Fibroblast of peridontal ligament (primary cell): ENCODE results near the gene NAMPT.
"Not testable (repeated sequence)": the region's sequence is repeated elsewhere in the genome, so short reads cannot be mapped to it uniquely, and the experiment has no call there.

Source experiments
- DNase-seq: peaks from one replicate; pipeline ENCODE4 v3.0.0-alpha.2; 2010; ENCODE audit errors: extremely low read depth

NAMPT gene

GRCh38 chr7:106304568-106304967 lies 19.8 kb upstream of the NAMPT start:
- no peak for DNase-seq

DNA sequence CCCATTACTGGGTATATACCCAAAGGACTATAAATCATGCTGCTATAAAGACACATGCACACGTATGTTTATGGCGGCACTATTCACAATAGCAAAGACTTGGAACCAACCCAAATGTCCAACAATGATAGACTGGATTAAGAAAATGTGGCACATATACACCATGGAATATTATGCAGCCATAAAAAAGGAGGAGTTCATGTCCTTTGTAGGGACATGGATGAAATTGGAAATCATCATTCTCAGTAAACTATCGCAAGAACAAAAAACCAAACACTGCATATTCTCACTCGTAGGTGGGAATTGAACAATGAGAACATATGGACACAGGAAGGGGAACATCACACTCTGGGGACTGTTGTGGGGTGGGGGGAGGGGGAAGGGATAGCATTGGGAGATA lies 13.8 kb upstream of the NAMPT start:
- not testable (repeated sequence) for DNase-seq

GRCh38 chr7:106298155-106298554 lies 13.4 kb upstream of the NAMPT start:
- not testable (repeated sequence) for DNase-seq

GRCh38 chr7:106294334-106294733 lies 9.6 kb upstream of the NAMPT start:
- DNase-seq, result no peak

DNA sequence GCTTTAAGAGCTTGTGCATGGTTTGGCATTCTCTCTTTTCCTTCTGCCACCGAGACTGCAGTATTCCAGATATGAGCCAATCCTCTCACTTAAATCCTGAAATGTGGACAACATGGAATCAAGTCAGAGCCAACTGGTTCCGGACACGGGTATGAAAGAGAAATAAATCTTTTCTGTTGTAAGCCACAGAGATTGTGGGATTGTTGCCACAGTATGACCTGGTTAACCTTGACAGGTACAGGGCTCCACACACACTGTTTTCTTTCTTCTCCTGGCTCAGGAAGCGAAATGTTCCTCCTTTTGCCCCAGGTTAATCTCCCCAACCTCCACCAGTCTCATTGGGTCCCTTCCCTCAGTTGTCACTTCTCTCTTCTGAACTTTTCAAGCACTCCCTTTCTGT lies 6.5 kb upstream of the NAMPT start:
- no peak for DNase-seq

DNA sequence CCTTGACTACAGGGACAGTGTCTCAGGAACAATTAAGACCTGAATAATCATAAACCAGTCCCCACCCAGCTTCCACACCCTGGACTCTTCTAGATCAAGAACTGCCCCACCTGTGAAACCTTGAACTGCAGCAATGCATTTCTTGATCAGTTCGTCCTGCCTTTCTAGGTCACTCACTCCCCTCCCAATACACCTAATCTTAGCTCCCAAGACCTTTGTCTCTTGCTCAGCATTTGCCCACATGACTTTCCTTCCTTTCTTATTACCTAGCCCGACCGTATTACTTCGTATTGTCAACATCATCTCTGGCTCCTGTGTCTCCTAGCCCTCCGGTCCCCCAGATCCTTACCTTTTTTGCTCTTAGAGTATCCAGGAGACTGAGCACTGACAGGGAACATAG lies 5.5 kb upstream of the NAMPT start:
- DNase-seq, result no peak

GRCh38 chr7:106289848-106290247 lies 5.1 kb upstream of the NAMPT start:
- no peak for DNase-seq

- DNase-seq, result no peak
Measured at GRCh38 chr7:106288263-106288662, 3.5 kb upstream of the NAMPT start.

DNA sequence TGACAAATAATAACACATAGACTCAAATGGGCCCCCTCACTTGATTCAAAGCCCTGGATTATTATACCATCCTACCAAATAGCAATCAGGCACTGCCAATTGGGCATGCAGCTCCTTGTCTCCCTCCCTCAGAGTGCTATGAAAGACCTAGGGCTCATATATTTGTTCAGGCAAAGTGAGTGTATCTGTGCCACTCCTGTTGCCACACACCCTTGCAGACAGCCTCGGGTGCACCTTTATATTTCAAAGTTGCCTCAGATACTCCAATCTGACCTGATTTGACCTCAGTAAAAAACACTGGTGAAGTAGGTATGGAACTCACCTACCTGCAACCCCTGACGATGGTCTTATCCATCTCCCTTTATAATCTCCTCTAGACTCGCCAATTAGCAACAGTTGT lies 3.0 kb upstream of the NAMPT start:
- DNase-seq, result no peak

DNA sequence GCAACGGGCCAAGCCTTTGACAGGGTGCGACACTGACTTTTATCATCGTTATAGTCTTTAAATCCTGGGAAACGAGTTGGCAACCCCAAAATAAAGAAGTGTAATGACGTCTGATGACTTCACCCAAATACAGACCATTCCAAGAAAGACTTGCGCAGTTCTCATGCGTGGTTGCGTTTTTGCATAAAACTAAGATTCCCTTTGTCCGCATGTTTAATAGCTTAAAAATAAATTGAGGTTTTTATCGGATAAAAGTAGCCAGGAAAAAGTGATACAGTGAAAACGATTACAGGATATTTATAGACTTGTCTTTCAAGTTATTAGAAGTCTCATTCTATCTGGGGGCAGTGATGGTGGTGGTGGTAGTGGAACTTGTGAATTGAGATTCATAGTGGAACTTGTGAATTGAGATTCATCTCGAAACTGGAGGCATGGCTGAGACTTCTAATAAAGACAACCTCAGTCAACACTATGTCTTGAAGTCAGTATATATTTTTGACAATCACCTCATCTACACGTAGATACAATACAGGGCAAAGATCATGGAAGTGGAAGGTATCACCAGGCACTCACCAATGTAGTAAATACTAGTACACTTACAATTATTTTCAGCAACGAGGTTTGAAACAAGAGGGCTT lies 1.2 kb upstream of the NAMPT start:
- DNase-seq, result peak; percentile 73

GRCh38 chr7:106285051-106285854 lies 470 bp upstream of the NAMPT start:
- peak; percentile 97 for DNase-seq

DNA sequence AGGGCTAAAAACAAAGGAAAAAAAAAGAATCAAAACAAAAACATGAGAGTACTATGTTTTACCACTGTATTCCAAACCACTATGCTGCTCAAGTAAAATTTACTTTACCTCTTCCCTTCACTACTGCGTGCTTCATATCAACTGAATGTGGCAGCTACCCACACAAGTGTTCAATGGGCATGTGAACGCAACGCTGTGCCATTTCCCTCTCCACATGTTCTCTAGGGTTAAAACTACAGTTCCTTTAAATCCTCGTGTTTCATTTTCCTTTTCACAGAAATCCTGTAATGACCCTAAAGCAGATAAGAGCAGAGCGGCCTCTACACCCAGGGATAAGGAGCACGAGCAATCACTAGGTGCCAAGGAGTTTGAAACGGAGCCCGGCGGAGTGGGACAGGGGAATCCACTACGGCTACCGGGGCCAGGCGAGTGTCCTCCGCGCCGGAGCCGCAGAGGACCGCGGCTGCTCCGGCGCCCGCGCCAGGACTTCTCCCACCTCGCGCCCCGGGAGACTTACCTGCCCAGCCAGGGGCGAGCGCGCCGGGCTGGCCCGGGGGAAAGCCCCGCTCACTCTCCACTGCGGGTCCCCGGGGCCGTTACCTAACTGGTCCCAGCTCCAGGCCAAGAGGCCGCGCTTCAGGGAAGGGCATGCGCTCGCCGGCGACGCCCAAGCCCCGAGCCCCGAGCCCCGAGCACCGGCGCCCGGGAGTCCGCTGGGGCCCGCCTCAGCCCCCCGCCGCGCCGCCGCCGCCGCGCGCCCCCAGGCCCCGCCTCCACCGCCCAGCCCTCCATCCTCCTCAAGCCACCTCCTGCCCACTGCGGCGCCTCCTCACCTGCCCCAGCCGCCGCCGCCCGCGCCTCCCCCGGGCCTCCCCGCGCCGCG lies 711 bp downstream of the NAMPT start:
- peak; percentile 65 for DNase-seq

GRCh38 chr7:106283501-106283830 lies 1.3 kb downstream of the NAMPT start:
- peak; percentile 39 for DNase-seq

GRCh38 chr7:106282852-106283251 lies 1.9 kb downstream of the NAMPT start:
- DNase-seq, result no peak

DNA sequence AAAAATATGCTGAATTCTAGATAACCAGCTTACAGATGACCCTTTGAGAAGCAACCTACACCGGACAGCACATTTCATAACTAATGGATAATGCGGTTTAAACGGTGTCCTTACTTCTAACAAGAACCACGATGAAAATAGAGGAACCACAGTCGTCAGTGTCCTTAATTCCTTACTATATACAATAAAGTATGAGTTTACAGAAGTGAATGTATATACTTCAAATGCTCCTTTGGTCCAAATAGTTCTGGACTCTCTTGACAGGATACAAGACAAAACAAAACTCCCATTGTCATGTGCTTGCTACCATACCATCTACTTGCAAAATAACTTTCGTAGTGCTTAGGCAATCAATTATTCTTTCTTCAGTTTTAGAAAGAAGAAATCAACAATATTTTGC lies 2.4 kb downstream of the NAMPT start:
- peak; percentile 18 for DNase-seq

- no peak for DNase-seq
Measured at GRCh38 chr7:106281585-106282318, 3.0 kb downstream of the NAMPT start.

DNA sequence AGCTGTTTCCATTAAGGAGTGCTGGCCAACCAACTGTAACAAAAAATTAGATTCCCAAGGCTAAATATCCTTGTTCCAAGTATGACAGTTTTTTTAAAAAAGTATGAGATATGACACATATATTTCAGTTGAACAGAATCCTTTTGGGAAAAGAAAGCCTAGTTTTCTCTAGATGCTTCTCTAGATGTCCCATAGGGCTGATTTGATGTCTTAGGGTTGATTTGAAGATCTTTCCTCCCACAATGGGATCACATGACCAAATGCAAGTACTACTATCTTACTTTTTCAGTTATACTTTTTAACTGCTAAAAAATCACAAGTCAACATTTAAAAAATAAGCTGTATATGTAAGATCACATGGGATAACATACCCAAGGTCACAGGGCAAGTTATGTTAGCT lies 3.7 kb downstream of the NAMPT start:
- DNase-seq, result peak; percentile 8

- no peak for DNase-seq
Measured at GRCh38 chr7:106279425-106280197, 5.2 kb downstream of the NAMPT start.

DNA sequence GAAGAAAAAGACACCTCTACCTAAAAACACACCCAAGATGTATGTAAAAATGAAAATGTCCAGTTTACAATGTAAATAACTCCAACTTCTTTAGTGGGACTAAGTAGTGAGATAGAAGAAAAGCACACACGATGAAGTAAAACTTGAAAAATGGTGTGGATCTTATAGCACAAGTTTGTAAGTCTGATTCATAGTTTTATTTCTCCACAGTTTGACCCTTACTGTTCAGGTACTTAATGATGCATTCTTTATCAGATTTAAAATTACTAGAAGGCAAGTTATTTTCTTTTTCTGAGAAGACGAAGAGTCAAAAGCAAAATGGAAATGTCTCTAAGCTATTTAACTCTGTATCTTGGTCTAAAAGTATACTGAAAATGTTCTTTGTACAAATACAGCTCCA lies 6.1 kb downstream of the NAMPT start:
- no peak for DNase-seq

GRCh38 chr7:106277976-106278375 lies 6.8 kb downstream of the NAMPT start:
- DNase-seq, result peak; percentile 14

DNA sequence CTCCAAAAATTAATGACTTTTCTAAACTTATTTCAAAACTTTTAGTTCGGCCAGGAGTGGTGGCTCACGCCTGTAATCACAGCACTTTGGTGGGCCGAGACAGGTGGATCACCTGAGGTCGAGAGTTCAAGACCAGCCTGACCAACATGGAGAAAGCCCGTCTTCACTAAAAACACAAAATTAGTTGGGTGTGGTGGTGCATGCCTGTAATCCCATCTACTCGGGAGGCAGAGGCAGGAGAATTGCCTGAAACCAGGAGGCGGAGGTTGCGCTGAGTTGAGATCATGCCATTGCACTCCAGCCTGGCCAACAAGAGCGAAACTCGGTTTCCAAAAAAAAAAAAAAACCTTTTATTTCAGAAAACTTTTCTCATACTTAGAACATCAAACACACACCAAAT lies 8.3 kb downstream of the NAMPT start:
- no peak for DNase-seq
